ENCODE results near the gene KCNQ1.
A peak's percentile ranks its signal among the peaks of the same experiment; 100 is the strongest.

Gene KCNQ1

DNA sequence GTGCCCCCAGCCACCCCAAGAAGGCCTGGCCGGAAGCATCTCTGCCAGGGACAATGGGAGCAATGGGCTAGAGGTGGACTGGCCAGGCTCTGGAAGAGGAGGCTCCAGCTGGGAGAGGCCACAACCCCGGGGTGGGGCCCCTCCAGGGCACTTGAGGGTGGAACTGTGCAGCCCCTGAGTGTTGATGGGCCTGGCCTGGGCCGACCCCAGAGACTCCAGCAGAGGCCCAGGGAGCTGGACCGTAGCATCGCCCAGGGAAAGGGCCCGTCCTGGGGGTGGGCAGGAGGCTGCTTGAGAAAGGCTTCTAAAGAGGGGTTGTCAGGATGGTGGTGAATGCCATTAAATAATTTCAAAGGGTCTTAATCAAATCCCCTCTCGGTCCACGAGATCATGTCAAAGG is 410.4 kb downstream of the KCNQ1 start:
- H3K27me3 ChIP-seq = no peaks in the 10 kb centered on the region
- no peak overlapping the region for H3K9ac ChIP-seq
- H3K36me3 ChIP-seq = no peaks in the 10 kb centered on the region
- H3K4me3 ChIP-seq = no peak overlapping the region
- peaks cover 0 to 28% (median 18%) of the 10 kb centered on the region in 10 experiments; a peak in 16 of 20 replicates for H3K4me1 ChIP-seq
- no peak overlapping the region for H3K27ac ChIP-seq
- H3K9me3 ChIP-seq (replicated peaks in 1 of 11) = no peaks in the 10 kb centered on the region
- no peak overlapping the region for H3K4me2 ChIP-seq
- no peak for TF ChIP-seq Cebpa-rat (IDR thresholded peaks at IDR 0.05)
- 0 out of 22 replicates have a peak, but pooled peaks cover 0 to 5% (median 0%) of the 10 kb centered on the region in 11 experiments for H4K20me1 ChIP-seq

GRCh38 chr11:2857276-2857675 is 412.5 kb downstream of the KCNQ1 start:
- Histone ChIP-seq H3K9me3 (replicated peaks in 1 of 11) (no peaks in the 10 kb centered on the region), H3K27ac (no peak overlapping the region), H3K4me3 (no peak overlapping the region), H4K20me1 (0 out of 22 replicates have a peak, but pooled peaks cover 0 to 5% (median 0%) of the 10 kb centered on the region in 11 experiments), H3K4me2 (no peak overlapping the region; a peak in 1 of 22 replicates), H3K27me3 (no peaks in the 10 kb centered on the region), H3K9ac (no peak overlapping the region), H3K4me1 (peaks cover 0 to 27% (median 14%) of the 10 kb centered on the region in 10 experiments; a peak in 17 of 20 replicates), H3K36me3 (no peaks in the 10 kb centered on the region)
- no peak for TF ChIP-seq Cebpa-rat (IDR thresholded peaks at IDR 0.05)

DNA sequence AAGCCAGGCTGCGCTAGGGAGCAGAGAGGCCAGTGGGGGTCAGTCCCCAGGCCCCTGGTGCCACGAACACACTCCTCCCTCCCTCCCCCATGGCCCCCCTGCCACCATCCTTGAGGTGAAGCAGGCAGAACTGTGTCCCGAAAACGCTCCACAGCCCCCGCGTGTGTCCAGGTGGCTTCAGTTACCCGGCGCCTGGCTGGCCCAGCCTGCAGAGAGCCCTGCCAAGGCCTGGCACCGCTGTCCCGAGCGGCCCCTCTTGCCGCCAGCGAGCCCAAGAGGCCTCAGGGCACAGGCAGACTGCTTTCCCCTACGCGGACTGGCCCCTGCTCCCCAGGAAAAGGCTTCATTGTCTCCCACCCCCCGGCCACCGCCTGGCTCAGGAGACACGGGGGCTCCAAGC is 413.1 kb downstream of the KCNQ1 start:
- Histone ChIP-seq H3K9me3 (replicated peaks in 1 of 11) (no peaks in the 10 kb centered on the region), H3K4me2 (no peak overlapping the region), H3K4me3 (no peak overlapping the region), H3K36me3 (no peaks in the 10 kb centered on the region), H3K27ac (no peak overlapping the region), H3K9ac (no peak overlapping the region), H4K20me1 (0 out of 22 replicates have a peak, but pooled peaks cover 0 to 5% (median 0%) of the 10 kb centered on the region in 11 experiments), H3K27me3 (no peaks in the 10 kb centered on the region), H3K4me1 (peaks cover 0 to 24% (median 12%) of the 10 kb centered on the region in 10 experiments; a peak in 17 of 20 replicates)
- no peak for TF ChIP-seq Cebpa-rat (IDR thresholded peaks at IDR 0.05)

GRCh38 chr11:2858995-2859698 is 414.3 kb downstream of the KCNQ1 start:
- TF ChIP-seq Cebpa-rat (IDR thresholded peaks at IDR 0.05) = no peak
- H3K27me3 ChIP-seq = no peaks in the 10 kb centered on the region

DNA sequence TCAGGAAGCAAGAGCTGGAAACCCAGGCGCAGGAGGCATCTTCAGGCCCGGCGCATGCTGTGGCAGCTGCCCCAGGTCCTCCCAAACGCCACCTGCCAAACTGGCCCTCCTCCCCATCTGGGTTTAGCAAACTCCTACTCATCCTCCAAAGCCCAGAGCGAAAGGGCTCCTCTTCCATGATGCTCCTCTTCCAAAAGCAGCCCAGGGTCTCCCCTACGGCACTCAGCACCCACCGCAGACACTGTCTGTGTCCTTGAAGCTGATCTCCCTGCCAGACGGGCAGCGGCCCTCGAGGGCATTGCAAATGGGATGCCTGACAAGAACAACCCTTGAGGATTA is 414.9 kb downstream of the KCNQ1 start:
- TF ChIP-seq Cebpa-rat (IDR thresholded peaks at IDR 0.05) = no peak
- Histone ChIP-seq H3K4me3 (no peak overlapping the region), H3K27me3 (no peaks in the 10 kb centered on the region), H3K27ac (no peak overlapping the region), H3K4me1 (peaks cover 0 to 41% (median 29%) of the 10 kb centered on the region in 10 experiments; a peak in 17 of 20 replicates), H3K9me3 (replicated peaks in 1 of 11) (no peaks in the 10 kb centered on the region), H3K9ac (no peak overlapping the region), H3K36me3 (no peaks in the 10 kb centered on the region), H3K4me2 (peak overlapping the region in 6 of 11 experiments; percentile 9 to 60 (median 49); a peak in 3 of 22 replicates), H4K20me1 (0 out of 22 replicates have a peak, but pooled peaks cover 0 to 5% (median 0%) of the 10 kb centered on the region in 11 experiments)

More at GRCh38 chr11:2858995-2859698, 414.3 kb downstream of the KCNQ1 start:
- Histone ChIP-seq H3K9me3 (replicated peaks in 1 of 11) (no peaks in the 10 kb centered on the region), H3K9ac (no peak overlapping the region), H3K27ac (no peak overlapping the region), H3K36me3 (no peaks in the 10 kb centered on the region), H3K4me3 (no peak overlapping the region), H3K4me2 (no peak overlapping the region), H3K4me1 (peaks cover 0 to 36% (median 23%) of the 10 kb centered on the region in 10 experiments; a peak in 17 of 20 replicates), H4K20me1 (0 out of 22 replicates have a peak, but pooled peaks cover 0 to 5% (median 0%) of the 10 kb centered on the region in 11 experiments)

DNA sequence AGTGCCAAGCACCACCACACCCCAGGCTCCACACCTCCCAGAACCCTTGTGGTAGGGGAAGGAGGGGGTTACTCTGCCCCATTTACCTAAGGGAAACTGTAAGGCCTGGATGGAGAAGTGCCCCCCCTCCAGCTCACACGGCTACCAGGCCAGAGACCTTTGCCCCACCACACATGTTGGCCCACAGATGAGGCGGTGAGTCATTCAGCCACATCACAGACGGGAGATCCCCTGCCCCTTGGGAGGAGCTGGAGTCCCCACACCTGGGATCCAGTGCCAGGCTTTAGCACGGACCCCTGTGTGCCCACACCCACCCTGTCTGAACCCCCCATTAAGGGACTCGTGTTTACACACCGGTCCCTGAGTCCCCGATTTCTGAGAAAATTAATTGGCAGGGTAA is 415.8 kb downstream of the KCNQ1 start:
- Histone ChIP-seq H3K27ac (no peak overlapping the region), H3K27me3 (no peaks in the 10 kb centered on the region), H3K4me1 (peaks cover 0 to 44% (median 31%) of the 10 kb centered on the region in 10 experiments; a peak in 17 of 20 replicates), H3K4me2 (peak overlapping the region in 10 of 11 experiments; percentile 30 to 60 (median 52); a peak in 17 of 22 replicates), H4K20me1 (0 out of 22 replicates have a peak, but pooled peaks cover 0 to 5% (median 0%) of the 10 kb centered on the region in 11 experiments), H3K9ac (no peak overlapping the region), H3K36me3 (no peaks in the 10 kb centered on the region), H3K9me3 (replicated peaks in 1 of 11) (no peaks in the 10 kb centered on the region), H3K4me3 (no peak overlapping the region)
- TF ChIP-seq Cebpa-rat (IDR thresholded peaks at IDR 0.05) = no peak

- H3K4me1 ChIP-seq = peaks cover 0 to 46% (median 31%) of the 10 kb centered on the region in 10 experiments; a peak in 17 of 20 replicates
- 0 out of 22 replicates have a peak, but pooled peaks cover 0 to 5% (median 0%) of the 10 kb centered on the region in 11 experiments for H4K20me1 ChIP-seq
- no peaks in the 10 kb centered on the region for H3K36me3 ChIP-seq
- H3K27me3 ChIP-seq = peaks cover 0 to 6% (median 0%) of the 10 kb centered on the region in 11 experiments; a peak in 5 of 22 replicates
- H3K9ac ChIP-seq = no peak overlapping the region
- TF ChIP-seq Cebpa-rat (IDR thresholded peaks at IDR 0.05) = no peak
- no peak overlapping the region for H3K27ac ChIP-seq
- H3K4me3 ChIP-seq = no peak overlapping the region
- H3K9me3 ChIP-seq (replicated peaks in 1 of 11) = no peaks in the 10 kb centered on the region
- H3K4me2 ChIP-seq = peak overlapping the region in 5 of 11 experiments; percentile 4 to 66 (median 57); a peak in 7 of 22 replicates
Observed at GRCh38 chr11:2862395-2863275, 417.8 kb downstream of the KCNQ1 start.

DNA sequence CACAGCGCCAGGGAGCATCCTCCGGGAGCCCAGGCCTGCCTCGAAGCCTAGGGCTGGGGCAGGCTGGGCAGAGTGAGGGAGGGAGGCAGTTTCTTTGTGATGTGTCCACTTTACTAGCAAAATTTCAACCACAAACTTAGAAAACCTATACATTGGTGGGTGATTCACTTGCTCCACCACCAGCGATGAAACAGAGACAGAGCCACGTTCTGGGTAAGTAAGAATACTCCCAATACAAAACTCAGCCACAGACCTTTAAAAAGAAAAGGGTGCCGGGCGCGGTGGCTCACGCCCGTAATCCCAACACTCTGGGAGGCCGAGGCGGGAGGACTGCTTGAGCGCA is 418.4 kb downstream of the KCNQ1 start:
- H3K27me3 ChIP-seq = peaks cover 0 to 12% (median 3%) of the 10 kb centered on the region in 11 experiments; a peak in 11 of 22 replicates
- 0 out of 22 replicates have a peak, but pooled peaks cover 0 to 3% (median 0%) of the 10 kb centered on the region in 11 experiments for H4K20me1 ChIP-seq
- H3K4me2 ChIP-seq = peak overlapping the region in 8 of 11 experiments; percentile 3 to 66 (median 49); a peak in 8 of 22 replicates
- H3K4me3 ChIP-seq = no peak overlapping the region
- 0 out of 22 replicates have a peak overlapping the region, but pooled peaks of 1 of the 11 experiments have one; percentile 2 for H3K27ac ChIP-seq
- peak overlapping the region in 2 of 11 experiments; percentile 17 to 41; a peak in 1 of 22 replicates for H3K9ac ChIP-seq
- no peak for TF ChIP-seq Cebpa-rat (IDR thresholded peaks at IDR 0.05)
- H3K4me1 ChIP-seq = peaks cover 0 to 49% (median 35%) of the 10 kb centered on the region in 10 experiments; a peak in 18 of 20 replicates
- H3K36me3 ChIP-seq = no peaks in the 10 kb centered on the region
- no peaks in the 10 kb centered on the region for H3K9me3 ChIP-seq (replicated peaks in 1 of 11)
